ENCODE data around the gene C19orf47. TPM values are rescaled to one million over a fixed set of nuclear protein-coding genes. Genes with fewer than 3 reads are reported as not detected.

Gene C19orf47
- polyA plus RNA-seq, 1 donor from 2014 or later, result 22.8 TPM

DNA sequence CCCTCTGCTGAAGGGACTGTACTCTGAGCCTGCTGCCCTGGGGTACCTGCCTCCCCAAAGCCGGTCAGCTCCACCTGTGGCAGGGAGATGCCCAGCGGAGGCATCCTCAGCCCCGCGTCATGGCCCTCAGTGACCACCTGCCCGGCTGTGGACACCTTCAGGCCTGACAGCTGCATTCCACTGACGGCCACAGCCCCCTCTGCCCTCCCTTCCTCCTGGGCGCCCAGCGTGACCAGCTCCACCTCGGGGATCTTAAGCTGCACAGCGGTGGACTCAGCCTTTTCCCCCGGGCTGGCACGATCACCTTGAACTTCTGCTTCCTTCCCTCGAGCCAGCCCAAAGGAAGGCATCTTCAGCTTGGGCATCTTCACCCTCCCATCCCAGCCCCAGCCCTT, 46.6 kb upstream of the C19orf47 start:
- Histone ChIP-seq H3K9me2 (ENCODE audit: insufficient read depth, low read length) (no peaks in the 10 kb centered on the region), H3K9ac (ENCODE audit: low read length) (no peak overlapping the region)

DNA sequence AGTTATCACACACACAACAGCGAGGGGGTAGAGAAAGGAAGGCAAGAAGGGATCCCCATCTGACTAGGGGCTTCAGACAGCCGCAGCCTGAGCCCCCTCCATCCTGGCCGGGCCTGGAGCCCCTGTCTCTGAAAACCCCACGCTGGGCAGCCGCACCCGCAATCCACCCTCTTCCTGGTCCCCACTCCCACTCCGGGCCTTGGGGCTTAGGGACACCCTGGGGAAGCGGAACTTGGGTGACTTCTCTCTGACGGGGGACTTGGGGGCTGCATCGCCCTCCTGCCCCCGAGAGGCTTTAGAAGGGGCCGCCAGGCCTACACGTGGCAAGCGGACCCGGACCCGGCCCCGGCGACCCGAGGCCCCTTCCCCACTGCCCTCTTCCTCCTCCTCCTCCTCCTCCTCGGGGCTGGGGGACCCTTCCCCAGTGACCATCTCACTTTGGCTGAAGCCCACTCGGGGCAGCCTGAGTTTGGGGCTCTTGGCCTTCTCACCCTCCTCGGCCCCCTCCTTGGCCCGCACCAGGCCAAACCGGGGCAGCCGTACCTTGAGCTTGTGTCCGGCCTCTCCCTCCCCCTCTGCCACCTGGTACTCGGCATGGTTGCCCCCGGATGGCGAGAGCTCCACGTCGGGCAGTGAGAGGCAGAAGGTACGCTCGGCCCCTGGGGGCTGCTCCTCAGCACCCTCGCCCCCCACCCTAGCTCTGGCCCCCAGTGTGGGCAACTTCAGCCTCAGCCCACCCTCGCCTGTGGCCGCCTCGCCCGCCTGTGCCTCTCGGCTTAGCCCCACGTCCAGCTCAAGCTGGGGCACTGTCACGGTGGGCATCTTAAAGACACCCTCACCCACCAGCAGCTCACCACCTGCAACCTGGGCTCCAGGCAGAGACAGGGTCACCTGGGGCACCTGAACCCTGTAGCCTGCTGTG, 46.0 kb upstream of the C19orf47 start:
- Histone ChIP-seq H3K9ac (ENCODE audit: low read length) (no peak overlapping the region), H4K20me1 (ENCODE audit: insufficient read depth) (no peaks in the 10 kb centered on the region), H3K79me2 (replicated peaks; ENCODE audit: insufficient read depth, low read length) (no peaks in the 10 kb centered on the region), H3K9me3 (ENCODE audit: low read length) (no peaks in the 10 kb centered on the region), H3K27ac (ENCODE audit: low read length) (no peak overlapping the region), H3K4me3 (ENCODE audit: low read length) (no peak overlapping the region), H3K36me3 (ENCODE audit: insufficient read depth, low read length) (no peaks in the 10 kb centered on the region), H2AFZ (ENCODE audit: low read depth, low read length) (no peak overlapping the region), H3K9me2 (ENCODE audit: insufficient read depth, low read length) (no peaks in the 10 kb centered on the region), H3K4me2 (ENCODE audit: low read length) (no peak overlapping the region), H3F3A (ENCODE audit: insufficient read depth, low read length, poor library complexity, severe bottlenecking) (no peaks in the 10 kb centered on the region), H3K27me3 (ENCODE audit: insufficient read depth, low read depth, low read length) (no peaks in the 10 kb centered on the region)
- TF ChIP-seq SMC3 (conservative IDR thresholded peaks at IDR 0.05; ENCODE audit: poor library complexity) (no peak), POLR2AphosphoS5 (IDR thresholded peaks at IDR 0.05) (no peak), RAD21 (conservative IDR thresholded peaks at IDR 0.05) (no peak), TAF1 (IDR thresholded peaks at IDR 0.05; ENCODE audit: low read depth) (no peak), EZH2 (IDR thresholded peaks at IDR 0.05; ENCODE audit: borderline replicate concordance, insufficient read depth, low read length, poor library complexity, severe bottlenecking) (no peak), EP300 (conservative IDR thresholded peaks at IDR 0.05; ENCODE audit: poor library complexity, severe bottlenecking) (no peak), MXI1 (conservative IDR thresholded peaks at IDR 0.05; ENCODE audit: poor library complexity, severe bottlenecking) (no peak)
- TF ChIP-seq, protein P1, sequence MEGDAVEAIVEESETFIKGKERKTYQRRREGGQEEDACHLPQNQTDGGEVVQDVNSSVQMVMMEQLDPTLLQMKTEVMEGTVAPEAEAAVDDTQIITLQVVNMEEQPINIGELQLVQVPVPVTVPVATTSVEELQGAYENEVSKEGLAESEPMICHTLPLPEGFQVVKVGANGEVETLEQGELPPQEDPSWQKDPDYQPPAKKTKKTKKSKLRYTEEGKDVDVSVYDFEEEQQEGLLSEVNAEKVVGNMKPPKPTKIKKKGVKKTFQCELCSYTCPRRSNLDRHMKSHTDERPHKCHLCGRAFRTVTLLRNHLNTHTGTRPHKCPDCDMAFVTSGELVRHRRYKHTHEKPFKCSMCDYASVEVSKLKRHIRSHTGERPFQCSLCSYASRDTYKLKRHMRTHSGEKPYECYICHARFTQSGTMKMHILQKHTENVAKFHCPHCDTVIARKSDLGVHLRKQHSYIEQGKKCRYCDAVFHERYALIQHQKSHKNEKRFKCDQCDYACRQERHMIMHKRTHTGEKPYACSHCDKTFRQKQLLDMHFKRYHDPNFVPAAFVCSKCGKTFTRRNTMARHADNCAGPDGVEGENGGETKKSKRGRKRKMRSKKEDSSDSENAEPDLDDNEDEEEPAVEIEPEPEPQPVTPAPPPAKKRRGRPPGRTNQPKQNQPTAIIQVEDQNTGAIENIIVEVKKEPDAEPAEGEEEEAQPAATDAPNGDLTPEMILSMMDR (IDR thresholded peaks at IDR 0.05; ENCODE audit: poor library complexity, severe bottlenecking), result no peak
- TF ChIP-seq, protein P2, sequence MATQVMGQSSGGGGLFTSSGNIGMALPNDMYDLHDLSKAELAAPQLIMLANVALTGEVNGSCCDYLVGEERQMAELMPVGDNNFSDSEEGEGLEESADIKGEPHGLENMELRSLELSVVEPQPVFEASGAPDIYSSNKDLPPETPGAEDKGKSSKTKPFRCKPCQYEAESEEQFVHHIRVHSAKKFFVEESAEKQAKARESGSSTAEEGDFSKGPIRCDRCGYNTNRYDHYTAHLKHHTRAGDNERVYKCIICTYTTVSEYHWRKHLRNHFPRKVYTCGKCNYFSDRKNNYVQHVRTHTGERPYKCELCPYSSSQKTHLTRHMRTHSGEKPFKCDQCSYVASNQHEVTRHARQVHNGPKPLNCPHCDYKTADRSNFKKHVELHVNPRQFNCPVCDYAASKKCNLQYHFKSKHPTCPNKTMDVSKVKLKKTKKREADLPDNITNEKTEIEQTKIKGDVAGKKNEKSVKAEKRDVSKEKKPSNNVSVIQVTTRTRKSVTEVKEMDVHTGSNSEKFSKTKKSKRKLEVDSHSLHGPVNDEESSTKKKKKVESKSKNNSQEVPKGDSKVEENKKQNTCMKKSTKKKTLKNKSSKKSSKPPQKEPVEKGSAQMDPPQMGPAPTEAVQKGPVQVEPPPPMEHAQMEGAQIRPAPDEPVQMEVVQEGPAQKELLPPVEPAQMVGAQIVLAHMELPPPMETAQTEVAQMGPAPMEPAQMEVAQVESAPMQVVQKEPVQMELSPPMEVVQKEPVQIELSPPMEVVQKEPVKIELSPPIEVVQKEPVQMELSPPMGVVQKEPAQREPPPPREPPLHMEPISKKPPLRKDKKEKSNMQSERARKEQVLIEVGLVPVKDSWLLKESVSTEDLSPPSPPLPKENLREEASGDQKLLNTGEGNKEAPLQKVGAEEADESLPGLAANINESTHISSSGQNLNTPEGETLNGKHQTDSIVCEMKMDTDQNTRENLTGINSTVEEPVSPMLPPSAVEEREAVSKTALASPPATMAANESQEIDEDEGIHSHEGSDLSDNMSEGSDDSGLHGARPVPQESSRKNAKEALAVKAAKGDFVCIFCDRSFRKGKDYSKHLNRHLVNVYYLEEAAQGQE (IDR thresholded peaks at IDR 0.05; ENCODE audit: borderline replicate concordance), result no peak

More for the DNA sequence above, 46.6 kb upstream of the C19orf47 start:
- Histone ChIP-seq H3K4me2 (ENCODE audit: low read length) (no peak overlapping the region), H3K27ac (ENCODE audit: low read length) (no peak overlapping the region), H3F3A (ENCODE audit: insufficient read depth, low read length, poor library complexity, severe bottlenecking) (no peaks in the 10 kb centered on the region), H3K36me3 (ENCODE audit: insufficient read depth, low read length) (no peaks in the 10 kb centered on the region), H3K9me3 (ENCODE audit: low read length) (no peaks in the 10 kb centered on the region), H3K27me3 (ENCODE audit: insufficient read depth, low read depth, low read length) (no peaks in the 10 kb centered on the region), H3K79me2 (replicated peaks; ENCODE audit: insufficient read depth, low read length) (no peaks in the 10 kb centered on the region), H2AFZ (ENCODE audit: low read depth, low read length) (no peak overlapping the region), H4K20me1 (ENCODE audit: insufficient read depth) (no peaks in the 10 kb centered on the region), H3K4me3 (ENCODE audit: low read length) (no peak overlapping the region)
- TF ChIP-seq EZH2 (IDR thresholded peaks at IDR 0.05; ENCODE audit: borderline replicate concordance, insufficient read depth, low read length, poor library complexity, severe bottlenecking) (no peak), EP300 (conservative IDR thresholded peaks at IDR 0.05; ENCODE audit: poor library complexity, severe bottlenecking) (no peak)
- TF ChIP-seq, protein P1 (IDR thresholded peaks at IDR 0.05; ENCODE audit: poor library complexity, severe bottlenecking), result no peak
- TF ChIP-seq, protein P2 (IDR thresholded peaks at IDR 0.05; ENCODE audit: borderline replicate concordance), result no peak

Data from neural cell (in vitro differentiated cells).